Activated naive CD4-positive, alpha-beta T cell treated with anti-CD3 and anti-CD28 coated beads for 36 hours (primary cell): ENCODE measurements around the gene MGLL. TPM values are rescaled to one million over a fixed set of nuclear protein-coding genes. Genes with fewer than 3 reads are reported as not detected.

Experiments used
- CTCF ChIA-PET: fragments of 350-600 bp; sonication (Branson Sonifier 250); formaldehyde crosslinking; loops from one replicate; lab custom pipeline; 2021; ENCODE audit warnings: antibody characterized with exemption; lab: Charles Lee
- DNase-seq: peaks from one replicate; pipeline ENCODE4 v3.0.0-alpha.2; 2020
- H3K27ac Mint-ChIP-seq: one replicate; pipeline ENCODE4 v1.8.0; 2021; ENCODE audit warnings: mild to moderate bottlenecking, mixed read lengths
- H3K27me3 Mint-ChIP-seq: one replicate; pipeline ENCODE4 v1.8.0; 2021; ENCODE audit warnings: low read depth, mixed read lengths
- H3K36me3 Mint-ChIP-seq: one replicate; pipeline ENCODE4 v1.8.0; 2021; ENCODE audit warnings: low read depth, mixed read lengths
- H3K4me1 Mint-ChIP-seq: one replicate; pipeline ENCODE4 v1.8.0; 2021; ENCODE audit warnings: low read depth, mixed read lengths
- H3K4me3 Mint-ChIP-seq: one replicate; pipeline ENCODE4 v1.8.0; 2021; ENCODE audit warnings: mild to moderate bottlenecking, moderate library complexity, mixed read lengths
- H3K9me3 Mint-ChIP-seq: one replicate; pipeline ENCODE4 v1.8.0; 2021; ENCODE audit warnings: mixed read lengths
- intact Hi-C: fragments of 100-400 bp; cut with micrococcal nuclease; formaldehyde crosslinking; loops from one replicate; pipeline ENCODE4 v1.15.1; 2023
- total RNA-seq, 2 experiments: library from RNA; stranded (reverse); gene quantifications; one replicate each; pipeline ENCODE4 v1.2.3, GENCODE V29; 2021

Gene MGLL
- total RNA-seq, 2 experiments from 2014 or later: 0.14 to 0.25 TPM

GRCh38 chr3:127753898-127754410 lies 68.4 kb downstream of the MGLL start:
- CTCF ChIA-PET: no interaction called here
- no peak for DNase-seq
- Mint-ChIP-seq H3K27ac (no peak overlapping the region), H3K9me3 (no peaks in the 10 kb centered on the region), H3K4me3 (no peak overlapping the region), H3K4me1 (peaks cover 29% of the 10 kb centered on the region), H3K27me3 (no peaks in the 10 kb centered on the region), H3K36me3 (no peaks in the 10 kb centered on the region)
- intact Hi-C loops: loop anchor here (2.0 kb wide), 1 partner anchor 25 kb away; no protein-coding TSS in a partner anchor

- H3K9me3 Mint-ChIP-seq: no peaks in the 10 kb centered on the region
- DNase-seq: no peak
- H3K27me3 Mint-ChIP-seq: no peaks in the 10 kb centered on the region
- no peak overlapping the region for H3K27ac Mint-ChIP-seq
- CTCF ChIA-PET: no interaction called here
- intact Hi-C loops: no loop called here
- H3K36me3 Mint-ChIP-seq: no peaks in the 10 kb centered on the region
- no peak overlapping the region for H3K4me3 Mint-ChIP-seq
- H3K4me1 Mint-ChIP-seq: peaks cover 29% of the 10 kb centered on the region
Observed at GRCh38 chr3:127753338-127753737, 69.0 kb downstream of the MGLL start.

GRCh38 chr3:127751782-127752181 lies 70.5 kb downstream of the MGLL start:
- DNase-seq: no peak
- Mint-ChIP-seq H3K4me3 (no peak overlapping the region), H3K27ac (no peak overlapping the region), H3K4me1 (peaks cover 29% of the 10 kb centered on the region), H3K36me3 (no peaks in the 10 kb centered on the region), H3K27me3 (no peaks in the 10 kb centered on the region), H3K9me3 (no peaks in the 10 kb centered on the region)
- CTCF ChIA-PET: interaction anchor here (1.1 kb wide), 1 partner anchor 12 kb away, joined by 3 read pairs; no protein-coding TSS in a partner anchor
- intact Hi-C loops: no loop called here

GRCh38 chr3:127751163-127751621 lies 71.1 kb downstream of the MGLL start:
- Mint-ChIP-seq H3K27me3 (no peaks in the 10 kb centered on the region), H3K36me3 (no peaks in the 10 kb centered on the region), H3K4me3 (no peak overlapping the region), H3K9me3 (no peaks in the 10 kb centered on the region), H3K27ac (no peak overlapping the region), H3K4me1 (peaks cover 29% of the 10 kb centered on the region)
- intact Hi-C loops: no loop called here
- CTCF ChIA-PET: no interaction called here
- no peak for DNase-seq

- peak; percentile 23 for DNase-seq
- peaks cover 26% of the 10 kb centered on the region for H3K4me1 Mint-ChIP-seq
- H3K4me3 Mint-ChIP-seq: no peak overlapping the region
- no peaks in the 10 kb centered on the region for H3K27me3 Mint-ChIP-seq
- intact Hi-C loops: no loop called here
- H3K27ac Mint-ChIP-seq: no peak overlapping the region
- H3K9me3 Mint-ChIP-seq: no peaks in the 10 kb centered on the region
- no peaks in the 10 kb centered on the region for H3K36me3 Mint-ChIP-seq
- CTCF ChIA-PET: no interaction called here
Observed at GRCh38 chr3:127750226-127751031, 71.9 kb downstream of the MGLL start.

GRCh38 chr3:127749787-127750225 lies 72.5 kb downstream of the MGLL start:
- H3K4me3 Mint-ChIP-seq: no peak overlapping the region
- peaks cover 20% of the 10 kb centered on the region for H3K4me1 Mint-ChIP-seq
- CTCF ChIA-PET: no interaction called here
- no peak overlapping the region for H3K27ac Mint-ChIP-seq
- no peaks in the 10 kb centered on the region for H3K27me3 Mint-ChIP-seq
- H3K9me3 Mint-ChIP-seq: no peaks in the 10 kb centered on the region
- DNase-seq: no peak
- intact Hi-C loops: no loop called here
- no peaks in the 10 kb centered on the region for H3K36me3 Mint-ChIP-seq

GRCh38 chr3:127749361-127749760 lies 73.0 kb downstream of the MGLL start:
- H3K4me3 Mint-ChIP-seq: no peak overlapping the region
- H3K36me3 Mint-ChIP-seq: no peaks in the 10 kb centered on the region
- peaks cover 16% of the 10 kb centered on the region for H3K4me1 Mint-ChIP-seq
- no peak overlapping the region for H3K27ac Mint-ChIP-seq
- DNase-seq: no peak
- intact Hi-C loops: no loop called here
- H3K9me3 Mint-ChIP-seq: no peaks in the 10 kb centered on the region
- H3K27me3 Mint-ChIP-seq: no peaks in the 10 kb centered on the region
- CTCF ChIA-PET: no interaction called here

- no peak for DNase-seq
- no peak overlapping the region for H3K27ac Mint-ChIP-seq
- H3K36me3 Mint-ChIP-seq: no peaks in the 10 kb centered on the region
- H3K4me1 Mint-ChIP-seq: peaks cover 11% of the 10 kb centered on the region
- no peaks in the 10 kb centered on the region for H3K27me3 Mint-ChIP-seq
- CTCF ChIA-PET: no interaction called here
- intact Hi-C loops: no loop called here
- H3K4me3 Mint-ChIP-seq: no peak overlapping the region
- H3K9me3 Mint-ChIP-seq: no peaks in the 10 kb centered on the region
Observed at GRCh38 chr3:127748754-127749327, 73.5 kb downstream of the MGLL start.

- Mint-ChIP-seq H3K36me3 (no peaks in the 10 kb centered on the region), H3K27ac (no peak overlapping the region), H3K9me3 (no peaks in the 10 kb centered on the region), H3K27me3 (no peaks in the 10 kb centered on the region), H3K4me3 (no peak overlapping the region), H3K4me1 (peaks cover 11% of the 10 kb centered on the region)
- DNase-seq: no peak
- CTCF ChIA-PET: no interaction called here
- intact Hi-C loops: no loop called here
Observed at GRCh38 chr3:127747751-127748521, 74.4 kb downstream of the MGLL start.

- no peak for DNase-seq
- Mint-ChIP-seq H3K4me3 (no peak overlapping the region), H3K4me1 (peaks cover 11% of the 10 kb centered on the region), H3K27ac (no peak overlapping the region), H3K27me3 (no peaks in the 10 kb centered on the region), H3K36me3 (no peaks in the 10 kb centered on the region), H3K9me3 (no peaks in the 10 kb centered on the region)
- CTCF ChIA-PET: interaction anchor here (0.7 kb wide), 1 partner anchor 81 kb away, joined by 3 read pairs; no protein-coding TSS in a partner anchor
- intact Hi-C loops: no loop called here
Observed at GRCh38 chr3:127747066-127747465, 75.2 kb downstream of the MGLL start.

GRCh38 chr3:127746400-127747057 lies 75.8 kb downstream of the MGLL start:
- no peaks in the 10 kb centered on the region for H3K36me3 Mint-ChIP-seq
- H3K4me1 Mint-ChIP-seq: peaks cover 11% of the 10 kb centered on the region
- H3K9me3 Mint-ChIP-seq: no peaks in the 10 kb centered on the region
- DNase-seq: no peak
- no peak overlapping the region for H3K27ac Mint-ChIP-seq
- no peaks in the 10 kb centered on the region for H3K27me3 Mint-ChIP-seq
- no peak overlapping the region for H3K4me3 Mint-ChIP-seq
- intact Hi-C loops: no loop called here
- CTCF ChIA-PET: interaction anchor here (0.7 kb wide), 1 partner anchor 80 kb away, joined by 3 read pairs; no protein-coding TSS in a partner anchor
